GM12865 (cell line): ENCODE measurements around the gene PRKCA.

ENCODE experiments used
- DNase-seq: peaks from one replicate; pipeline ENCODE4 v3.0.0; 2010; ENCODE audit warnings: low read depth
- H3K4me3 ChIP-seq: 2 replicates; pipeline ENCODE4 v1.5.1; 2011; ENCODE audit warnings: mild to moderate bottlenecking, low read depth, low read length, control low read depth
- CTCF ChIP-seq: IDR thresholded peaks from 2 replicates; pipeline ENCODE4 v1.5.1; 2011; ENCODE audit warnings: low read length, control low read depth, low read depth, inconsistent platforms; ENCODE audit not compliant: insufficient read depth; ENCODE audit errors: missing control alignments

The PRKCA gene

DNA sequence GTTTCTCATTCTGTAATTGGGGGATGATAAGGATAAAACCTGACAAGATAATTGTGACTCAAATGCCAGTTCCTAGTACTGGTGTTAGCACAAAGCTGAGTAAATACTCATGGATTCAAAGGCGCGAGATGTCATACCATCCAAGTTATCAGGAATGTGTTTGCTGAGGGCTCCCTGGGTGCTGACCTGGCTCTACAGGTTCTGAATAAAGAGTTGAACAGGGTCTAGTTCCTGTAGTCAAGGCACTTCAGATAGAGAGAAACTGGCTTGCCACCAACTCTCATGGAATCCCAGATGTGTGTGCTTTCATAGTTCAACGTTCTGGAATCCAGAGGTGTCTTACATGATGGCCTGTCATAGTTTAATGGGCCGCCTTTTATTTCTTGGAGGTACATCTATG, 141.6 kb downstream of the PRKCA start:
- H3K4me3 ChIP-seq: no peak overlapping the region
- DNase-seq: no peak
- TF ChIP-seq CTCF: no peak

GRCh38 chr17:66445229-66445628, 142.8 kb downstream of the PRKCA start:
- TF ChIP-seq CTCF: no peak
- DNase-seq: no peak
- H3K4me3 ChIP-seq: no peak overlapping the region

DNA sequence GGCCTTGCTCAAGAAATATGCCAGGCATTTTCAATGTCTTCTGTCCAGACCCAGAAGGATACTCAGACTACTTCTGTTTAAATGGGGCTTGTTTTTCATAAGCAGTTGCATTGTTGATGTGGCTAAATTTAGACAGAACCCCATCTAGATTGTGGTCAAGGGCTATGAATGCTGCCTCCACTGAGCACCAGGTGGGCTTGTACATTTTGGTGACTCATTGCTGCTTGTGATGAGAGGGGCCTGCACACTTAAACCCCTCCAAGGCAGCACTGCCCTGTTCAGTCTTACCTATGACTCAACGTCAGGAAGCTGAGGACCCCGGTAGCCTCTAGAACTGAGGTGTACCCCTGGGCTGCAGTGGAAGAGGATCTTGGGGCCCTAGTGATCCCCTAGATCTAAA, 144.0 kb downstream of the PRKCA start:
- DNase-seq: no peak
- H3K4me3 ChIP-seq: no peak overlapping the region
- TF ChIP-seq CTCF: no peak

- H3K4me3 ChIP-seq: no peak overlapping the region
- DNase-seq: no peak
- no peak for TF ChIP-seq CTCF
These were observed 144.7 kb downstream of the PRKCA start for GRCh38 chr17:66447159-66447558.

DNA sequence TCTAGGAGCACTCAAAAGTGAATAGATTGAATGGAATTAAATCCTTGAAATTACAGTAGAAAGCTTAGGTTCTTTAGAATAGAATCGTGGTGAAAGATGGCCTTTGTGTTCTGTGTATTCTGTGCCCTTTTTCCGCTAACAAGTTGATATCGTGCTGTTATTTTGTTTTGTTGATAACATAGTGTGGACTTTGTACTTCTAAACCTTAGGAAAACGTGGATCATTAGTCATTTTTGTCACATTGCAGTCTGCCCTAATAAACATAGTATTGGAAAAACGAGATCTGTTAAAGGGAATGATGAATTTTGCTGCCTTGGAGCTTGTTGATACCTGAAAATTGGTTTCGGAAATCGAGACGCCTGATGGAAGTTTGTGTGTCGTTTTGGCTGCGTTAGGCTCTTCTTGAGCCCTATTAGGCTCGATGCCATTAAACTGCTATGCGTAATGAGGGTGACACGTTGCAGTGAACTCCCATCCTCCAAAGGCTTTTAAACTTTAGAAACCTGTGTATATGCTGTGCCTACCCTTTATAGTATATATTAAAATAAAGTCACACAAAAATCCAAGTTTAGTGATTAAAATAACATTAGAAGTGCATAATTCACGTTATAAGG, 145.7 kb downstream of the PRKCA start:
- no peak for TF ChIP-seq CTCF
- no peak overlapping the region for H3K4me3 ChIP-seq
- no peak for DNase-seq

GRCh38 chr17:66449418-66449977, 147.1 kb downstream of the PRKCA start:
- no peak for TF ChIP-seq CTCF
- no peak overlapping the region for H3K4me3 ChIP-seq
- no peak for DNase-seq
